HG02623 (cell line): ENCODE measurements around the gene RSRC1.
A peak's percentile ranks its signal among the peaks of the same experiment; 100 is the strongest.
"Not testable (repeated sequence)": the region's sequence is repeated elsewhere in the genome, so short reads cannot be mapped to it uniquely, and the experiment has no call there.

Source experiments
- ATAC-seq: cut with Tn5 transposase; IDR thresholded peaks from one replicate; pipeline ENCODE4 v1.9.1; 2021; ENCODE audit warnings: moderate library complexity; ENCODE audit not compliant: unreplicated experiment

RSRC1 gene

GRCh38 chr3:158508481-158508880 is 398.6 kb downstream of the RSRC1 start:
- ATAC-seq, result no peak

- ATAC-seq, result no peak
Measured at GRCh38 chr3:158509891-158510290, 400.0 kb downstream of the RSRC1 start.

GRCh38 chr3:158516729-158517128 is 406.8 kb downstream of the RSRC1 start:
- ATAC-seq, result not testable (repeated sequence)

GRCh38 chr3:158519776-158520175 is 409.9 kb downstream of the RSRC1 start:
- ATAC-seq, result no peak

GRCh38 chr3:158520433-158520832 is 410.5 kb downstream of the RSRC1 start:
- ATAC-seq, result no peak

GRCh38 chr3:158522221-158523136 is 412.6 kb downstream of the RSRC1 start:
- no peak for ATAC-seq

- ATAC-seq, result no peak
Measured at GRCh38 chr3:158528076-158528674, 418.3 kb downstream of the RSRC1 start.

- no peak for ATAC-seq
Measured at GRCh38 chr3:158531334-158531733, 421.4 kb downstream of the RSRC1 start.

GRCh38 chr3:158532099-158532734 is 422.3 kb downstream of the RSRC1 start:
- peak; percentile 64 for ATAC-seq

- no peak for ATAC-seq
Measured at GRCh38 chr3:158535918-158536317, 426.0 kb downstream of the RSRC1 start.

- no peak for ATAC-seq
Measured at GRCh38 chr3:158539414-158540014, 429.6 kb downstream of the RSRC1 start.

- ATAC-seq, result no peak
Measured at GRCh38 chr3:158540066-158540465, 430.2 kb downstream of the RSRC1 start.

GRCh38 chr3:158548691-158549090 is 438.8 kb downstream of the RSRC1 start:
- no peak for ATAC-seq

- ATAC-seq, result not testable (repeated sequence)
Measured at GRCh38 chr3:158549938-158550337, 440.0 kb downstream of the RSRC1 start.

- ATAC-seq, result no peak
Measured at GRCh38 chr3:158552124-158552523, 442.2 kb downstream of the RSRC1 start.

GRCh38 chr3:158559504-158559903 is 449.6 kb downstream of the RSRC1 start:
- ATAC-seq, result no peak

- ATAC-seq, result no peak
Measured at GRCh38 chr3:158560979-158561378, 451.1 kb downstream of the RSRC1 start.

GRCh38 chr3:158562674-158563073 is 452.8 kb downstream of the RSRC1 start:
- no peak for ATAC-seq

- ATAC-seq, result no peak
Measured at GRCh38 chr3:158563076-158563475, 453.2 kb downstream of the RSRC1 start.

- no peak for ATAC-seq
Measured at GRCh38 chr3:158565076-158565475, 455.2 kb downstream of the RSRC1 start.

GRCh38 chr3:158568784-158569183 is 458.9 kb downstream of the RSRC1 start:
- no peak for ATAC-seq
